ENCODE measurements around the gene DPP4.

Gene DPP4

GRCh38 chr2:162038725-162039124, 35.3 kb downstream of the DPP4 start:
- TF ChIP-seq CTCF (IDR thresholded peaks at IDR 0.05; ENCODE audit: borderline replicate concordance, control extremely low read depth, extremely low read depth, insufficient read depth, missing control alignments): no peak
- in situ Hi-C loops (cut with MboI; ENCODE audit: low sequenced_read_pairs, unreplicated experiment): no loop called here
- DNase-seq (ENCODE audit: low spot score): no peak

- TF ChIP-seq CTCF (IDR thresholded peaks at IDR 0.05; ENCODE audit: borderline replicate concordance, control extremely low read depth, extremely low read depth, insufficient read depth, missing control alignments): no peak
- in situ Hi-C loops (cut with MboI; ENCODE audit: low sequenced_read_pairs, unreplicated experiment): no loop called here
- DNase-seq (ENCODE audit: low spot score): no peak
These were observed 36.1 kb downstream of the DPP4 start for GRCh38 chr2:162037886-162038285.

GRCh38 chr2:162037028-162037795, 36.8 kb downstream of the DPP4 start:
- DNase-seq (ENCODE audit: low spot score): no peak
- no peak for TF ChIP-seq CTCF (IDR thresholded peaks at IDR 0.05; ENCODE audit: borderline replicate concordance, control extremely low read depth, extremely low read depth, insufficient read depth, missing control alignments)
- in situ Hi-C loops (cut with MboI; ENCODE audit: low sequenced_read_pairs, unreplicated experiment): no loop called here

GRCh38 chr2:162035981-162036380, 38.0 kb downstream of the DPP4 start:
- TF ChIP-seq CTCF (IDR thresholded peaks at IDR 0.05; ENCODE audit: borderline replicate concordance, control extremely low read depth, extremely low read depth, insufficient read depth, missing control alignments): no peak
- no peak for DNase-seq (ENCODE audit: low spot score)

GRCh38 chr2:162030363-162031190, 43.4 kb downstream of the DPP4 start:
- in situ Hi-C loops (cut with MboI; ENCODE audit: low sequenced_read_pairs, unreplicated experiment): no loop called here
- TF ChIP-seq CTCF (IDR thresholded peaks at IDR 0.05; ENCODE audit: borderline replicate concordance, control extremely low read depth, extremely low read depth, insufficient read depth, missing control alignments): no peak
- DNase-seq (ENCODE audit: low spot score): no peak

More at GRCh38 chr2:162035981-162036380, 38.0 kb downstream of the DPP4 start:
- in situ Hi-C loops (cut with MboI; ENCODE audit: low sequenced_read_pairs, unreplicated experiment): no loop called here

GRCh38 chr2:162029287-162029901, 44.6 kb downstream of the DPP4 start:
- in situ Hi-C loops (cut with MboI; ENCODE audit: low sequenced_read_pairs, unreplicated experiment): no loop called here
- DNase-seq (ENCODE audit: low spot score): no peak
- TF ChIP-seq CTCF (IDR thresholded peaks at IDR 0.05; ENCODE audit: borderline replicate concordance, control extremely low read depth, extremely low read depth, insufficient read depth, missing control alignments): no peak

All from GM13976 (cell line).